GM19372 (cell line): ENCODE data around the gene GPR83.
"Not testable (repeated sequence)": the region's sequence is repeated elsewhere in the genome, so short reads cannot be mapped to it uniquely, and the experiment has no call there.

Experiments used
- ATAC-seq: cut with Tn5 transposase; IDR thresholded peaks from one replicate; pipeline ENCODE4 v1.9.1; 2021; ENCODE audit warnings: mild to moderate bottlenecking, low read depth, moderate library complexity; ENCODE audit not compliant: unreplicated experiment

The GPR83 gene

GRCh38 chr11:94376841-94377240, 24.4 kb downstream of the GPR83 start:
- ATAC-seq, result no peak

GRCh38 chr11:94370576-94370975, 30.6 kb downstream of the GPR83 start:
- ATAC-seq, result not testable (repeated sequence)

- ATAC-seq, result not testable (repeated sequence)
These were observed 50.2 kb downstream of the GPR83 start for GRCh38 chr11:94350850-94351563.

- ATAC-seq, result not testable (repeated sequence)
These were observed 54.9 kb downstream of the GPR83 start for GRCh38 chr11:94346311-94346710.

GRCh38 chr11:94343495-94343894, 57.7 kb downstream of the GPR83 start:
- no peak for ATAC-seq

- no peak for ATAC-seq
These were observed 59.0 kb downstream of the GPR83 start for GRCh38 chr11:94342250-94342649.

- no peak for ATAC-seq
These were observed 62.6 kb downstream of the GPR83 start for GRCh38 chr11:94338651-94339050.

GRCh38 chr11:94336033-94336432, 65.2 kb downstream of the GPR83 start:
- ATAC-seq, result no peak

GRCh38 chr11:94332814-94333213, 68.4 kb downstream of the GPR83 start:
- ATAC-seq, result no peak

- no peak for ATAC-seq
These were observed 70.4 kb downstream of the GPR83 start for GRCh38 chr11:94330789-94331188.

- no peak for ATAC-seq
These were observed 71.7 kb downstream of the GPR83 start for GRCh38 chr11:94329501-94329900.

GRCh38 chr11:94328587-94329080, 72.6 kb downstream of the GPR83 start:
- ATAC-seq, result no peak
